A673 (cell line): ENCODE data around the gene MTHFD2L.

Source experiments
- CTCF ChIP-seq: fragments of 300-800, 200-600 bp; sonication (generic); conservative IDR thresholded peaks from 2 replicates; pipeline ENCODE4 v1.5.1; 2017; ENCODE audit warnings: low read depth, mild to moderate bottlenecking, antibody characterized with exemption, low read length, moderate library complexity, mixed read lengths
- EZH2 ChIP-seq: fragments of 200-600 bp; sonication (generic); IDR thresholded peaks from 2 replicates; pipeline ENCODE4 v1.6.1; 2017; ENCODE audit warnings: borderline replicate concordance, low read depth, mild to moderate bottlenecking, mixed read lengths, antibody characterized with exemption, low read length; ENCODE audit not compliant: poor library complexity, severe bottlenecking

- TF ChIP-seq CTCF (no peak), EZH2 (no peak)
These were observed 47.9 kb upstream of the MTHFD2L start for GRCh38 chr4:74109870-74110605.
